ENCODE results near the gene CCN5. TPM values are rescaled to one million over a fixed set of nuclear protein-coding genes. Genes with fewer than 3 reads are reported as not detected.

CCN5 gene
- total RNA-seq, 1 donor from 2014 or later: 42.3 TPM

GRCh38 chr20:44720997-44721784 lies 6.0 kb downstream of the CCN5 start:
- Histone ChIP-seq H3K4me3 (no peak overlapping the region), H3K9me3 (no peaks in the 10 kb centered on the region), H3K27ac (peak overlapping the region; percentile 53), H3K36me3 (no peaks in the 10 kb centered on the region), H3K4me1 (peaks cover 15% of the 10 kb centered on the region), H3K27me3 (ENCODE audit: low read depth) (no peaks in the 10 kb centered on the region)
- DNase-seq: peak; percentile 76
- intact Hi-C loops (cut with DNase I): no loop called here
- ATAC-seq: peak; percentile 80 to 86
- no peak for TF ChIP-seq CTCF (IDR thresholded peaks at IDR 0.05)

GRCh38 chr20:44721785-44722054 lies 6.6 kb downstream of the CCN5 start:
- Histone ChIP-seq H3K36me3 (no peaks in the 10 kb centered on the region), H3K27me3 (ENCODE audit: low read depth) (no peaks in the 10 kb centered on the region), H3K4me3 (no peak overlapping the region), H3K4me1 (peaks cover 15% of the 10 kb centered on the region), H3K27ac (no peak overlapping the region), H3K9me3 (no peaks in the 10 kb centered on the region)
- peak; percentile 10 for DNase-seq
- ATAC-seq: no peak
- no peak for TF ChIP-seq CTCF (IDR thresholded peaks at IDR 0.05)
- intact Hi-C loops (cut with DNase I): no loop called here

GRCh38 chr20:44722990-44723389 lies 7.8 kb downstream of the CCN5 start:
- intact Hi-C loops (cut with DNase I): no loop called here
- DNase-seq (no peak), ATAC-seq (no peak)
- H3K27me3 ChIP-seq (ENCODE audit: low read depth): no peaks in the 10 kb centered on the region
- no peak overlapping the region for H3K27ac ChIP-seq
- H3K4me1 ChIP-seq: peaks cover 15% of the 10 kb centered on the region
- no peak overlapping the region for H3K4me3 ChIP-seq
- H3K9me3 ChIP-seq: no peaks in the 10 kb centered on the region
- no peak for TF ChIP-seq CTCF (IDR thresholded peaks at IDR 0.05)
- peaks cover 4% of the 10 kb centered on the region for H3K36me3 ChIP-seq

- DNase-seq (peak; percentile 12), ATAC-seq (no peak)
- H3K27me3 ChIP-seq (ENCODE audit: low read depth): no peaks in the 10 kb centered on the region
- H3K36me3 ChIP-seq: peaks cover 4% of the 10 kb centered on the region
- TF ChIP-seq CTCF (IDR thresholded peaks at IDR 0.05): no peak
- H3K4me3 ChIP-seq: no peak overlapping the region
- H3K4me1 ChIP-seq: peaks cover 15% of the 10 kb centered on the region
- H3K9me3 ChIP-seq: no peaks in the 10 kb centered on the region
- H3K27ac ChIP-seq: no peak overlapping the region
- intact Hi-C loops (cut with DNase I): no loop called here
Observed at GRCh38 chr20:44723391-44723790, 8.2 kb downstream of the CCN5 start.

DNA sequence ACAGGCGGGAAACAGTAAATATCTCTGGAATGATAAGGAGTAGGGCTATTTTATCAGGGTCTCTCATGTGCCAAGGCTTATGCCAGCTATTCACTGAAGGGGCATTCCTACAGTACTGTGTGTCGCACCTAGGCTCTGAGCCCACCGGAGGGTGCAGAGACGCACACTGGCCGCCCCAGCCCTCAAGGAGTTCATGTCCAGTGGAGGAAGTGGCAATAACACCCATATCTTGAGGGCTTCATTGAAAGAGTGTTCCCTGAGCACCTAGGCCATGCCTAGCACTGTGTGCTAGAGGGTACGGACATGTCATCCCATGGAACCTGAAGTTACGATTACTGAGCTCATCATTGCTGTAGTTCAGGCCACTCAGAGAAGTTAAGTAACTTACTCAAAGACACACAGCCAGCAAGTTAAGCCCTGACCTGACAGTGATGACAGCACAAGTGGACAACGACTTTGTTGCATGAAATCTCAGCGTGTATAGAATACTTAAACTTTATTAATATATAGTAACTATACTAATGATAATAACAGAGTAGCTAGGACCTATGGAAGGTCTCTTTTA lies 8.7 kb downstream of the CCN5 start:
- H3K4me3 ChIP-seq: no peak overlapping the region
- no peak for ATAC-seq
- H3K4me1 ChIP-seq: peaks cover 15% of the 10 kb centered on the region
- peaks cover 4% of the 10 kb centered on the region for H3K36me3 ChIP-seq
- no peaks in the 10 kb centered on the region for H3K27me3 ChIP-seq (ENCODE audit: low read depth)
- no peaks in the 10 kb centered on the region for H3K9me3 ChIP-seq
- intact Hi-C loops (cut with DNase I): no loop called here
- no peak for TF ChIP-seq CTCF (IDR thresholded peaks at IDR 0.05)
- no peak overlapping the region for H3K27ac ChIP-seq
- peak; percentile 21 for DNase-seq

Measured in lower lobe of right lung (tissue), 2 donors.